Activated naive CD8-positive, alpha-beta T cell (primary cell): ENCODE results near the gene TTR.

ENCODE experiments used
- H3K27ac Mint-ChIP-seq: one replicate; pipeline ENCODE4 v1.8.0; 2021; ENCODE audit warnings: mixed read lengths
- H3K27me3 Mint-ChIP-seq: one replicate; pipeline ENCODE4 v1.8.0; 2021; ENCODE audit warnings: mixed read lengths
- H3K36me3 Mint-ChIP-seq: one replicate; pipeline ENCODE4 v1.8.0; 2021; ENCODE audit warnings: mixed read lengths
- H3K4me1 Mint-ChIP-seq: one replicate; pipeline ENCODE4 v1.8.0; 2021; ENCODE audit warnings: low read depth, mixed read lengths
- H3K4me3 Mint-ChIP-seq: one replicate; pipeline ENCODE4 v1.8.0; 2021; ENCODE audit warnings: mild to moderate bottlenecking, mixed read lengths
- H3K9me3 Mint-ChIP-seq: one replicate; pipeline ENCODE4 v1.8.0; 2021; ENCODE audit warnings: low read depth, mixed read lengths

TTR gene

DNA sequence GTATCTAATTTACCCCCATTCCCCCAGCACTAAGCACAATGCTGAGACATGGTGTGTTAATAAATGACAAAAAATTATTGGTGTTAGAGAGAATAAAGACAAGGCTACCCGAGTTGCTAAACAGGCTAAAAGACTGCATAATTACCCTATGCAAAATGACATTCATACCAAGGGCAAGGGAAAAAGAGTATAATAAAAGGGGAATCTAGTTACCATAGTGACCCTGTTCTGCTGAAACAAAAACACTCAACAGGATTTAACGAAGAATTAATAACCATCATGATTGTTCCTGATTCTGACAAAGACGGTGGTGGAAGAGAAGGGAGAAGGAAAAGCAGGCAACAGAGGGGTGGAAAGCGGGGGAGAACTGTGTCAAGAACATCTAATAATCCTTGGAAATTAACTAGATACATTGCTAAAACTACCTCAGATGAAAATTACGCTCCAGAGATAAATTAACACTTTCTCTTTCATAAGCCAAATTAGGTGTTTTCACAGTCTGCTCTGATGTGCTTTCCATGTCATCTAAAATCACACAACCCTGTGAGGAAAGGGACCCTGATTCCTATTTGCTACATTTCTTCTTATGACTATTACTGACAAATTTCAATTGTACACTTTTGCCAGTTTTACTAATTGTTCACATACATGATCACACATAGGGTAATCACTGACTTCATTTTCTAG lies 25.5 kb downstream of the TTR start:
- H3K9me3 Mint-ChIP-seq = no peaks in the 10 kb centered on the region
- H3K4me1 Mint-ChIP-seq = no peaks in the 10 kb centered on the region
- no peak overlapping the region for H3K27ac Mint-ChIP-seq
- peaks cover 14% of the 10 kb centered on the region for H3K27me3 Mint-ChIP-seq
- H3K4me3 Mint-ChIP-seq = no peak overlapping the region
- no peaks in the 10 kb centered on the region for H3K36me3 Mint-ChIP-seq

DNA sequence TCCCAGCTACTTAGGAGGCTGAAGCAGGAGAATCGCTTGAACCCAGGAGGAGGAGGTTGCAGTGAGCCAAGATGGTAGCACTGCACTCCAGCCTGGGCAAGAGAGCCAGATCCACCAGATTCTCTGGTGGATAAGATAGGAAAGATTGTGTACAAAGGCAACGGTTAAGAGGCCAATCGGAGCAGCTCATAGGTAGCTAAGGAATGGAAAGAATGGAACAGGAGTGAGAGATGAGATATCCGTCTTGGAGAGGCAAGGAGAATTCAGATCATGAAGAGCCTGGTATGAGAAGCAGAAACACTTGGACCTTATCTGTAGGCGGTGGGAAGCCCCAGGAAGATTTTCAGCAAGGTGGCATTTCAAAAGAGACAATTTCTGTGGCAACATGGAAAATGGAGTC lies 27.1 kb downstream of the TTR start:
- Mint-ChIP-seq H3K27ac (no peak overlapping the region), H3K27me3 (peaks cover 14% of the 10 kb centered on the region), H3K4me3 (no peak overlapping the region), H3K9me3 (no peaks in the 10 kb centered on the region), H3K4me1 (no peaks in the 10 kb centered on the region), H3K36me3 (no peaks in the 10 kb centered on the region)

DNA sequence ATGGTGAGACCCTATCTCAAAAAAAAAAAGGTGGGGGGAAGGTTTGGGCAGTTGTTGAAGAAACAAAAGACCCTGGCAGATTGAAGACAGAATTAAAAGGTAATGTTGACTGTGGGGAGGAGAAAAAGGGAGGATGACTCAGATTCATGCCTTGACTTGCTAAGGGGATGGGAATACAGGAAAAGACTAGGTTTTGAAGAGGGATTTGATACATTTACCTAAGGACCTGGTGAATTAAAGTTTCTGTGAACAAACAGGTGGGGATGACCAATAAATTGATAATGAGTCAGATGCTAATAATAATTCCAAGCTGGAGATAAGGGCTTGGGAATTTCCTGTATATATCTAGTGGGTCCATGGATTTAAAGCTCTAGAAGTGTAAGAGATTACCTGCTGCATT lies 27.6 kb downstream of the TTR start:
- Mint-ChIP-seq H3K27ac (no peak overlapping the region), H3K4me3 (no peak overlapping the region), H3K36me3 (no peaks in the 10 kb centered on the region), H3K4me1 (no peaks in the 10 kb centered on the region), H3K27me3 (peaks cover 14% of the 10 kb centered on the region), H3K9me3 (no peaks in the 10 kb centered on the region)

DNA sequence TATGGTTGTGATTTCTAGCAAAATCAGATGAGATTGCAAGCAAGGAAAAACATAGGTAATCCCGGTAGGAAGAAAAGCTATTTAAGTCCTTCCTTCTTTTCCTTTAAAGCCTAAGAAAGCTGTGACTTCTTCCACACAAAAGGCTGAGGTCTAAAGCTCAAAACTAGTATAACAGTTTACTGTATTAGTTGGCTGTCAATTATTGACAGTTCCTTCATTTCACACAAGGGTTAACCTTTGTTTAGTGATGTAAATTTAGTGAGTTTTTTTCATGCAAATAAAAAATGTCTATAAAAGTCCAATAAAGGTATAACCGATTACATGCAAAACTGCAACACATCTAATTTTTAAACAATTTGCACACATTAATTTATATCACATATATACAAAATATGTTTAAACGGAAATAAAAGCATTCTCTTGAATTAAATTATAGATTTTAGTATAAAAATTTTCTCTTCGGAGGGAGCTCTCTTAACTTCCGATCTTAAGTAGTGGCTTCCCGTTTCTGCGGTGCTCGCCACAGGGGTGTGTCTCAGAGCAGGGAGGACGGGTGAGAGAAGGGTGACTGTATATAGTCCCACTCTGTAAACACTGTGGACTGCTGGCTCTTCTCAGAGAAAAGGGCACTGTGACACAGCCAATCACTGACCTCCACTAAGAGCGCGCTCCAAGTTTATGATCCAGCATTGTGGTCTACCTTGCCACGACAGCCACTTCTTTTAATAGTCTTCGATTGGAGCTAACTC lies 33.4 kb downstream of the TTR start:
- H3K4me1 Mint-ChIP-seq = no peaks in the 10 kb centered on the region
- H3K4me3 Mint-ChIP-seq = no peak overlapping the region
- peaks cover 4% of the 10 kb centered on the region for H3K27me3 Mint-ChIP-seq
- no peaks in the 10 kb centered on the region for H3K9me3 Mint-ChIP-seq
- H3K36me3 Mint-ChIP-seq = no peaks in the 10 kb centered on the region
- H3K27ac Mint-ChIP-seq = no peak overlapping the region

DNA sequence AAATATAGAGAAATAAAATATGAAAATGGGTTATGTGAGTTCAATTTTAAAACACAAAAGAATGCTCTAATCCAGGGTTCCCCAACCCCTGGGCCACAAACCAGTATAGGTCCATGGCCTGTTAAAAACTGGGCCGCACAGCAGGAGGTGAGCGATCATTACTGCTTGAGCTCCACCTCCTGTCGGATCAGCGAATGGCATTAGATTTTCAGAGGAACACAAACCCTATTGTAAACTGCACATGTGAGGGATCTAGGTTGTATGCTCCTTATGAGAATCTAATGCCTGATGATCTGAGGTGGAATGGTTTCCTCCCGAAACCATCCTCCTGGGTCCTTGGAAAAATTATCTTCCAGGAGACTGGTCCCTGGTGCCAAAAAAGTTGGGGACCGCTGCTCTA lies 34.7 kb downstream of the TTR start:
- Mint-ChIP-seq H3K4me1 (no peaks in the 10 kb centered on the region), H3K27ac (no peak overlapping the region), H3K36me3 (no peaks in the 10 kb centered on the region), H3K4me3 (no peak overlapping the region), H3K27me3 (peaks cover under 1% of the 10 kb centered on the region), H3K9me3 (no peaks in the 10 kb centered on the region)

DNA sequence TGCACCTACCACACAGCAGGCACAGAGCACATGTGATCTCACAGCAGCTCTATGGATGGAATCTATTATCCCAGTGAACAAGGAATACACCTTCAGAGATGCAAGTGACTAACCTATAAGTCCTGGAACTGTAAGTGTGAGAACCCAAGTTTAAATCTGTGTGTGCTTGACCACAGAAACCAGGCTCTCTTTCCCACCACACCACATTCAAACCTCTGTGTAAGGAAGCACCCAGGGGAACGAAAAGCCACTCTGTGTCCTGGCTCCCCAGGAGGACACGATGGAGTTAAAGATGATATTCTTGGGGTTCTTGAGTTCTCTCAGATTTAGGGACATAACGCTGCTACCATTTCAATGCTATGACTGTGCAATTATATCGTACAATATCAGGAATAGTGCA lies 38.9 kb downstream of the TTR start:
- H3K9me3 Mint-ChIP-seq = no peaks in the 10 kb centered on the region
- H3K4me1 Mint-ChIP-seq = peaks cover 5% of the 10 kb centered on the region
- H3K27ac Mint-ChIP-seq = no peak overlapping the region
- H3K36me3 Mint-ChIP-seq = no peaks in the 10 kb centered on the region
- H3K4me3 Mint-ChIP-seq = no peak overlapping the region
- H3K27me3 Mint-ChIP-seq = peaks cover 3% of the 10 kb centered on the region

DNA sequence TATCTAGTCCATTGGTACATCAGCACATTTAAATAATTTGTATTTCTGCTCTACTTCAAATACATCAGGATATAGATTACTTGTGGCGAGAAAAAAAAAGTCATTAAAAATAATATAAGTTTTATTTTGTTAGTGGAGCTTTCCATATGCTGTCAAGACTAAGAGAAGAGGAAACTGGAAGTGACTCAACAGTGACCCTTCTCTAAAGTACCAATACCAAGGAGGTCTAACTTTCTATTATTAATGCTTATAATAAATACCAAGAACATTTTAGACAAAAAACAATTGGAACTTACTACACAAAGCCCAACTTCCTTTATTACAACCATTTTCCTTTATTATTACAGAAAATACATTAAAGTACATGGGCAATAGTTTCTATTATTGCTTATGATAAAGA lies 39.8 kb downstream of the TTR start:
- Mint-ChIP-seq H3K4me1 (peaks cover 5% of the 10 kb centered on the region), H3K27ac (no peak overlapping the region), H3K36me3 (peaks cover 2% of the 10 kb centered on the region), H3K27me3 (peaks cover 6% of the 10 kb centered on the region), H3K9me3 (no peaks in the 10 kb centered on the region), H3K4me3 (no peak overlapping the region)

DNA sequence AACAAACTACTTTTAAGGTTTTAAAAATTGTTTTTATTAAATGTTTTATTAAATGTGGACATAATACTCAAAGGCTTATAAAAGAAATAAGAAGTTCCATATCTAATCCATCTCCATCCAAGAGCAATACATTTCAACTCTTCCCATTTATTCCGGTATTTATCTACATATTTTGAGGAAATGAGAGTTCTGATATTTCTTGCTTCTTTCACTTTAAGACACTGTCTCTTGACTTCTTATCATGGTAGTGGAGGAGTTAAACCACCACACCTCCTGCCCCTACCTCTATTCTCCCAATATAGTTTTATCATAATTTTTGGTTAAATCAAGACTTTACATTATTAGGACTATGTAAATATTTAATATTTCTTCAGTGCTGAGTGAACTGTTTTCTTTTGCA lies 40.7 kb downstream of the TTR start:
- no peak overlapping the region for H3K4me3 Mint-ChIP-seq
- peaks cover 2% of the 10 kb centered on the region for H3K36me3 Mint-ChIP-seq
- H3K4me1 Mint-ChIP-seq = peaks cover 5% of the 10 kb centered on the region
- peaks cover 6% of the 10 kb centered on the region for H3K27me3 Mint-ChIP-seq
- H3K9me3 Mint-ChIP-seq = no peaks in the 10 kb centered on the region
- H3K27ac Mint-ChIP-seq = no peak overlapping the region

DNA sequence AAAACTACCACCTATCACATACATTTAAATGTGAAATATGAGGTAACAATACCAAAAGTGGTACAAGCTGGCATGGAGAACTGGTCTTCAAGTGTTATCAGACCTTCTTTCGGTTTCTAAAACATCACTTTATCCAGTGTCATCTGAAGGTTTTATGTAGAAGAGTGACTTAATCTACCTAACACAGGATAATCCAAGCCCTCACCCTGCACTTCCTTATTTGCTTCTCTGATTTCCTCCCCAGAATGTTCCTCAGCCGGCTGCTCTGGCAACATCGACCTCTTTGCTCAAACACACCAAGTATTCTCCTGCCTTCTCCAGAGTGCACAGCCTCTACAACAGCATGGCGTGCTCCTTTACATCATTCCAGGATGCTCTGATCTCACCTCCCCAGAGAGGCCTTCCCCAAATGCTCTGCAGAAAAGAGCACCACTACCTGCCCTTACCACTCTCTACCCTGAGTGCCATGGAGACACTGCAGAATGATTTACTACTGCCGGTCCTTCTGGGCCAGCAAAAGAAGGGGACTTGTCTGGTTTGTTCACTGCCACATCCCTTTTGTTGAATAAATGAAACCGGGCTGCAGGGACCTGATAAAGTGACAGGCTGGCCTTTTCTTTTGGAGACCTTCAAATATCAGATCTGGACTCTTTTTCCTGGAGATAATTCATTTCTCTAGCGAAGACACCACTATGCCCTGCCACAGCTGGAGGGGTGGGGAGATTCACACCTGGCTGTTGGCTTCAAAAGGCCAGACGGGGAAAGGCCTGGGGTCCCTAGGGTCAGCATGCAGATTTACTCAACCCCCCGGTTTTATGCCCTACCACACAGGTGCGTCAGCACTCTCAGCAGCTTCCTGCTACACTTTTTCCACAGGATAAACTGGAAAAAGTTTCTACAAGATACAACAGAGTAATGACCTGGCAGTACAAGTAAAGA lies 42.0 kb downstream of the TTR start:
- H3K4me3 Mint-ChIP-seq = no peak overlapping the region
- no peak overlapping the region for H3K27ac Mint-ChIP-seq
- H3K4me1 Mint-ChIP-seq = peaks cover 5% of the 10 kb centered on the region
- H3K9me3 Mint-ChIP-seq = no peaks in the 10 kb centered on the region
- peaks cover 2% of the 10 kb centered on the region for H3K36me3 Mint-ChIP-seq
- H3K27me3 Mint-ChIP-seq = peaks cover 6% of the 10 kb centered on the region

DNA sequence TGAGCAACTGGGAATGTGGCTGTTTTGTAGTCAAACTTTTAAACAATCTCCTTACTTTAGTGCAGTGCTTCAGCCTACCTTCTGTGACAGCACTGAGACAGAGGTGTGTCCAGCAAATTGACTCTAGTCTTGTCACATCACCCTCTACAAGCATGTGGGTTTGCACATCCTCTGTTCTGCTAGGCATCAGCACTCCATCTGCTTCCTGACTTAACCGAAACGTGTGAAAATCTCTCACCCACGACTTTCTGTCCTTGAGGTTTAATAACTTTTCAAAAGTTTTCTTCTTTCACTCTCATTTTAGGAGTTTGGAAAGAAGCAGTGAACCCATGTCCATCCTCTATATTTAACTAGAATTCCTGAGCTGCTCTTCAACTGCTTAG lies 42.6 kb downstream of the TTR start:
- H3K27me3 Mint-ChIP-seq = peaks cover 6% of the 10 kb centered on the region
- no peaks in the 10 kb centered on the region for H3K9me3 Mint-ChIP-seq
- H3K4me3 Mint-ChIP-seq = no peak overlapping the region
- H3K4me1 Mint-ChIP-seq = peaks cover 5% of the 10 kb centered on the region
- H3K27ac Mint-ChIP-seq = no peak overlapping the region
- H3K36me3 Mint-ChIP-seq = peaks cover 2% of the 10 kb centered on the region

DNA sequence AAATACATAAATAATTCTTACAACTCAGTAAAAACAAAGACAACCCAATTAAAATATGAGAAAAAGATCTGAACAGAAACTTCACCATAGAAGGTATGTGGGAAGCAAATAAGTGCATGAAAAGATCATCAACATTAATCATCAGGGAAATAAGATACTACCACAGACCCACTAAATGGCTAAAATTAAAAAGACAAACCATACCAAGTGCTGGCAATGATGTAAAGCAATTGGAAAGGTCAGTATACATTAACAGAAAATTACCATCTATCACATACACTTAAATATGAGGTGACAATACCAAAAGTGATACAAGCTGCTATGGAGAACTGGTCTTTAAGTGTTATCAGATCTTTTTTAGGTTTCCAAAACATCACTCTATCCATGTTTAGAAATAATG lies 44.7 kb downstream of the TTR start:
- peaks cover 2% of the 10 kb centered on the region for H3K36me3 Mint-ChIP-seq
- no peak overlapping the region for H3K27ac Mint-ChIP-seq
- no peaks in the 10 kb centered on the region for H3K9me3 Mint-ChIP-seq
- H3K27me3 Mint-ChIP-seq = peaks cover 6% of the 10 kb centered on the region
- no peak overlapping the region for H3K4me3 Mint-ChIP-seq
- H3K4me1 Mint-ChIP-seq = peaks cover 5% of the 10 kb centered on the region

DNA sequence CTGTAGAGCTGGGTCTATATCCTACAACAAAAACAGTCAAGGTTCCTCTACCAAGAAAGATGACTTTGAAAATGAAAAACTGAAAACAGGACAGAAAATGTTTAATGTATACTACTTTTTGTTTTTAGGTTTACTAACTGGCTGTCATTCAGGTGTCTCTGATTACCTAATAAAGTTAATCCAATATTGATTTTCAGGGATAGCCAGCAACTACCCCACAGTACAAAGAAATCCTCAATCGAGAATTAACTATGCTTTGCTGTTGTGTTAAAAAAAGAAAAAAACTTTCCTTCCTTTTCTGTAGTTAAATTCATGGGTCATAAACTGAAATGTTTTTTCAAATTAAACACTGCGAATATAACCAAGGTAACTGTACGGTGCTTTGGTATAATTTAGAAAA lies 45.8 kb downstream of the TTR start:
- H3K36me3 Mint-ChIP-seq = peaks cover 2% of the 10 kb centered on the region
- H3K4me3 Mint-ChIP-seq = no peak overlapping the region
- H3K4me1 Mint-ChIP-seq = peaks cover 5% of the 10 kb centered on the region
- no peak overlapping the region for H3K27ac Mint-ChIP-seq
- no peaks in the 10 kb centered on the region for H3K9me3 Mint-ChIP-seq
- peaks cover 6% of the 10 kb centered on the region for H3K27me3 Mint-ChIP-seq

DNA sequence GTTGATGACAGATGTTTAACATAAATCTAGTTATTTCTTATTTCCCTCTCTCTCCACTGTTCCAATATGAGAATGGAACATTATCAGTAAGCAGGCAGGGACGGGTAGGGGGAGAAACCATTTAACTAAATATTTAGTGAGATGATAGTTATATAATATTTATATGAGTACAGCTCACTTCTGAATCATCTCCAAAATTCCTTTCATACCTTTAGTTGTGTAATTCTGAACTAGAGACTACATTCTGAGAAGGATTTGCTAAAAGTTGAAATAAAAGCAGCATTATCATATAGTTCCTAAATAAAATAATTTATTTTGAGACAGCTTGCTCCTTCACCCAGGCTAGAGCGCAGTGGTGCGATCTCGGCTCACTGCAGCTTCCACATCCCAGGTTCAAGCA lies 51.3 kb downstream of the TTR start:
- Mint-ChIP-seq H3K9me3 (no peaks in the 10 kb centered on the region), H3K4me3 (no peak overlapping the region), H3K27ac (no peak overlapping the region), H3K4me1 (peaks cover 10% of the 10 kb centered on the region), H3K36me3 (no peaks in the 10 kb centered on the region), H3K27me3 (no peaks in the 10 kb centered on the region)

DNA sequence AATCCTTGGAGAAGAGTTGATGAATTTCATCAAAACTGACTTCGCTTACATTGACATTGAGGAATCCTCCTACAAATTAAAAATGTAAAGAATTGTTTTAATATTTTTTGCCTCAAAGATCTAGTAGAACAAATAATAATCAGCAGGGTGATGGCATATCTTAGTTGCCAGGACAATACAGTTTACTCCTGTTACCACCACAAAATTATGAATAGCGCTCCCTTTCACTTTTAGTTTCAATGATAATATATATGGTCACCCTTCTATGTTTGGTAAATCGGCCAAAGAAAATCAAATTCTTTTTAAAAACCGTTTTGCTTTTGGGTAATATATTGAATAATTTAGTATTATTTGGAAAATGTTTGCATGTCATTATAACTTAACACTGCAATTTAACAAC lies 53.7 kb downstream of the TTR start:
- Mint-ChIP-seq H3K4me3 (no peak overlapping the region), H3K27ac (no peak overlapping the region), H3K9me3 (no peaks in the 10 kb centered on the region), H3K4me1 (peaks cover 10% of the 10 kb centered on the region), H3K27me3 (peaks cover 2% of the 10 kb centered on the region), H3K36me3 (no peaks in the 10 kb centered on the region)
